HCEC 1CT (cell line): ENCODE measurements around the gene GPR158.

ENCODE experiments used
- DNase-seq: peaks from one replicate; pipeline ENCODE4 v3.0.0-alpha.2; 2017

Gene GPR158

GRCh38 chr10:25508112-25508815 lies 333.5 kb downstream of the GPR158 start:
- DNase-seq: no peak

- no peak for DNase-seq
These were observed 334.4 kb downstream of the GPR158 start for GRCh38 chr10:25509151-25509550.

GRCh38 chr10:25522294-25522693 lies 347.5 kb downstream of the GPR158 start:
- no peak for DNase-seq

- DNase-seq: no peak
These were observed 348.3 kb downstream of the GPR158 start for GRCh38 chr10:25522946-25523608.

GRCh38 chr10:25530306-25530705 lies 355.5 kb downstream of the GPR158 start:
- DNase-seq: no peak

DNA sequence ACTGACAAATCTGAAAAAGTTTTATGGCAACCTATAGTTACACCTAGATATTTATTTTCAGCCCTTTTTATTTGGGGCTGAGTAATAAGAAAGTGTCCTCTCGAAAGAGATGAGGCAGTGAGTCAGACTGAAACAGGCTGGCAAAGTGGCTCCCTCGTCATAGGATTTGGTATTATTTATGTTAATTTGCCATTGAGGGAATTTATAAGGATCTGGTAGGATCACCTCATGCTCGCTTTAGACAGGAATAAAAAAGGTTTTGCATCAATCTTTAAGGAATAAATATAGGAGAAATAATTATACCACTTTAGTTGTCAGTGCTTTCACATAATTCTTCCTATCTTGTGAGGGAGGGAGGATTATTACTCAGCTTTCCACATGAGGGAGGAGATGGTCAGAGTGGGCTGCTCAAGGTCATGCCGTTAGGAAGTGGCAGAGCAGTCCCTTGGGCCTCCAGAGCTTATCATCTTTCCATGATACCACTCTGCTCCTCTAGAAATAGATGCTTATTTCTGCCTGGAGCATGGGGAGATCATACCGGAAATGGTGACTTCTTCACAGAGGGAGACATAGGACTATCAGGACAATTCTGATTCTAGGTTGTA lies 356.8 kb downstream of the GPR158 start:
- DNase-seq: no peak

DNA sequence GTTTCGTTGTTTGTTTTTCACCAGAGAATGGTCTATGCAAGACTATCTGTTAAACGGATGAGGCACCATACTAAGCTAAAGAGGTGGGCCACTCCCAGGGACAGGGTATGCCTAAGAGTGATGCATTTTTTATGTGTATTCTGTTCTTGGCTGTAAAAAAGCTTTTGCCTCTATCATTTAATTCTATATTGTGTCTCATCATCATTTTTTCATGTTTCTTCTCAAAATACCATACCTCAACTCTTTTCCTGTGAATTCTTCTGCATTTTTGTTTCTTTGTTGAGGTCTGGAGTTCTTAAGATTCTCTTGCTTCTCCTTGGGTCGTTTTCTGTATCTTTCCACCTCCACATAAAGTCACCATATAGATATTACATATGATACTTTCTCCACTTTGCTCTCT lies 357.4 kb downstream of the GPR158 start:
- no peak for DNase-seq

DNA sequence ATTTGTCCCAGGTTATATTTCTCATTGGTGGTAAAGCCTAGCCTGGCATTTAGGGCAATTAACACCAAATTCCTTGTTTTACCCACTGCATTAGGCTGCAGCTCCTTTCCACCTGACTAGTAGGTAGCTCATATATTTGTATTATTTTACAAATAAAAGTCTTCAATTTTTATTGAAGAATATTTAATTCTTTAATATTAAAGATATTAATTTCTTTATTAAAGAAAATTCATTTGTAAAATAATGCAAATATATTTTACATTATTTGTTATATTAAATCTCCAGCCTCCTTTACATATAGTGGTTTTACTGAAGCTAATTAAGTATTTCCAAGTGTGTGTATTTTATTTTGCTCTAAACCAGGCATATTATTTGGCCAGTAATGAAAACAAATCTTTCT lies 361.2 kb downstream of the GPR158 start:
- DNase-seq: no peak

- DNase-seq: no peak
These were observed 372.6 kb downstream of the GPR158 start for GRCh38 chr10:25547382-25547781.

- DNase-seq: no peak
These were observed 377.6 kb downstream of the GPR158 start for GRCh38 chr10:25552283-25552919.

DNA sequence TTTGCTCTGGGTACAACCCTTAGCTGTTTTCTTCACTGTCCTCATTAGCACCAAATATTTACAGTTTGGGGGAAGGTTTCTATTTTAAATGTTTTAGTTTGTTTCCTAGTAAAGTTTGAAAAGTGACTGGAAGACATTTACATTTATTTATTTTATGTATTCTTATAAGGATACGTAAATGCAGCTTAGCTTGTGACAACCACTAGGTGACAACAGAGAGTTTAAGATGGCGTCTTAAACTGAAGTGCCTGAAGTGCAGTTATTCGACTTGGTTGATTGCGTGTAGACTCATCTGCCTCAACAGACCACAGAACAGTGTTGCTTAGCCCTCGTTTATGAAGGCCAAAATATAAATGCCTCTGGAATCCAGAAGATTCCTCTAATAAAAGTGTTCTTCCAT lies 381.1 kb downstream of the GPR158 start:
- DNase-seq: no peak

DNA sequence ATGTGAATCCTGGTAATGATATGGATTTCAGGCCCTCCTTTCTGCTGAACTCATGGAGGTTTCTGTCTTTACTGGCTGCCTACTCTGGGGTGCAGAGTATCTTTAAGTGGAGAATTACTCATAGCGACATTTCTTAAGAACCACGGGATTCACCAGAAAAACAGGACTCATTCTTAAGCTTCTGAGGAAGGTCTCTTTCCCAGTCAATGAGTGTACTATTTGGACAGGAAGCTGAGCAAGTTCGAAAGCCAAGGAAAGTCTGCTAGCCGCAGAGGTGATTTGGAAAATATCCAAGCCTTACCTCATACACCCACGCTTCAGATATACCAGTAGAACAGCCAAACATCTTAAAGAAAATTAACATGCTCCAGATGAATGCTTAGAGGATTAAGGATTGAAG lies 381.7 kb downstream of the GPR158 start:
- DNase-seq: no peak

GRCh38 chr10:25557136-25557535 lies 382.3 kb downstream of the GPR158 start:
- DNase-seq: no peak

DNA sequence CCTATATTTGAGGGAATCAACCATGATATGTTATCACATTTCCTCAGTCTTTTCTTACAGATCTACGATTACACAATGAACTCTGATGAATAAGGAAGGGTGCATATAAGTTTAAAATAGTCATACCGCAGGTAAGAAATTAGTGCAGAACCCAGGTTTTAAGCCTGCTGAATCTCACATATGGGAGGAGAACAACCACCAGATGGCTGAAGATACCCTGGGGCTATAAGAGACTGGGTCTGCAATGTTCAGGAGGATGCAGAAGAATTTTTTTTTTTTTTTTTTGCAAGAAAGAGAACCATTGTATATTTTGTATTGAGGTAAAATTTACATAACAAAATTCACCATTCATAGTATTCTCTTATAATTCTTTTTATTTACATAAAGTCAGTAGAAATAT lies 387.0 kb downstream of the GPR158 start:
- no peak for DNase-seq

DNA sequence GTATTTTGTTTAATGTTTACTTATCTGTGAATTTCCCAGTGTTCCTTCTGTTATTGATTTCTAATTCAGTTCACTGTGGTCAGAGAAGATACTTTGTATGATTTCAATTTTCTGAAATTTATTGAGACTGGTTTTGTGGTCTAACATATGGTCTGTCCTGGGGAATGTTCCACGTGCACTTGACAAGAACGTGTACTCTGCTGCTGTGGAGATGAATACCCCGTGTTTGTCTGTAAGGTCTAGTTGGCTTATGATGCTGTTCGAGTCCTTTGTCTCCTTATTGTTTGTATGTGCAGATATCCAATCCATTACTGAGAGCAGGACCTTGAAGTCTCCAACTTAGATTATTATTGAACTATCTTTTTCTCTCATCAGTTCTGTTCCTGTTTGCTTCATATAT lies 387.7 kb downstream of the GPR158 start:
- DNase-seq: no peak

DNA sequence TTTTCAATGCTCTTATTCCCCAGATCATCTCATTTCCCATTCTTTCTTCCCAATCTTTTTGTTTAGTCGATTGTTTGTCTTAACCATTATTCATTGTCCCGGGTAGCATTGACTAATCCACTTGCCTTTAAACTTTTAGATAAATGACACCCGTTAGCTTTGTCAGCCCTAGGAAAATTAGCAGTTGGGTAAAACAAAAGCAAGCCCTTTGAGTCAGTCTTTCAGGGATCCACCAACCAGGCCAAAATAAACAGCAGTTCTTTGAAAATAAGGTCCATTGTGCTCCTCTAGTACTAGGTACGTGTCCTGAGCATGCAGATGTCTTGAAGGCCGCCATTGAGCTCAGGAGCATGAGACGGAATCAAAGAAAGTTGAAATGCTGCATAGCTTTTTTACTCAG lies 389.6 kb downstream of the GPR158 start:
- no peak for DNase-seq

- no peak for DNase-seq
These were observed 390.8 kb downstream of the GPR158 start for GRCh38 chr10:25565570-25565969.

GRCh38 chr10:25573316-25573715 lies 398.5 kb downstream of the GPR158 start:
- no peak for DNase-seq

- no peak for DNase-seq
These were observed 400.5 kb downstream of the GPR158 start for GRCh38 chr10:25575343-25575742.

DNA sequence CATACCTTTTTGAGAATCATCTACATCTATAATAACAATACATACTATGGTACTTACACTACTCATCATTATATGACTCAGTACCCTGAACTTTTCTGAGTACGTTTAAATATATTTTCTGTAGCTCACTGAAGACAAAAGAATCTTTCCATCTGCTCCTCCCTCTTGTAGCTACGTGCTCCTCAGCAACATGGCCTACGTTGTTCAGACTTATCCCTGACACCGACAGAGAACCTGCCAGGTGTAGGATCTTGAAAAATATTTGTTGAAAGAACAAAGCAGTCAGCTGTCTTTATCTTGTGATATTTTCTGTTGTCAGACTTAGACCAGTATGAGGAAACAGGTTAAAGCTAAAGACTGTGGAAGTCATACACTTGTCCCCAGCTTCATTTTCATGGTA lies 403.3 kb downstream of the GPR158 start:
- DNase-seq: no peak

- DNase-seq: no peak
These were observed 408.2 kb downstream of the GPR158 start for GRCh38 chr10:25582961-25583360.

DNA sequence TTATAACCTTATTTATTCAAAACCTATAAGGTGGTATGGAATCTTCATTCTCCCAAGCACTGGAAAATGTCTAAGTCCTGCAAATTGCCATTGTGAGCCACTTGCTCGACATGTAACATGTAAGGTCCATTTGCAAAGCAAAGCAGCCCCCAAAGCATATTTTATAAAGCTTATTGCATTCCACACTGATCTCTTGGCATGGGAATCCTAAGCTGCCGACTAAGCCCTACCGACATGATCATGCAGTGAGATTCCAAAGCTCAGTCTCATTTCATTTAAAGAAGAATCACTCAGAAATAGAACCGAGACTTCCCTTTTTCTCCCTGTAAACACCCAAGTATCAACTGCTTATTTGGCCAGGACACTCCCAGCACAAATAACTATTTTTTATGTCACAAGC lies 425.9 kb downstream of the GPR158 start:
- no peak for DNase-seq

DNA sequence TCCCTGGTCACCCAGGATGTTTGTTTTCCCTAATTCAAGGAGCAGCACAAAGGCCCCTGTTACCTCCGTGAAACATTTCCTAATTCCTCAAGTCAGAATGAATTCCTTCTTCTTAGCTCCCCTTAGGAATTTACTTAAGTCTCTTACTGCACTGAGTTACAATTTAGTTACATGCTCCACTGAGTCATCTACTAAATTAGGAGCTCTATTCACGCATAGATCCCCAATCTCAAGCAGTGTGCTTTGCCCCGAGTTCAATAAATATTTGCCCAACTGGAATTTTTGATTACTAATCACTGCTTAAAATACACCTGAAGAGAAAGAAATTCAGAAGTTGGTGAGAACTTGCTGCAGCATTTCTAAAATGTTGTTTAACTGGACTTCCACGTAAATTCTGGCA lies 429.8 kb downstream of the GPR158 start:
- no peak for DNase-seq

DNA sequence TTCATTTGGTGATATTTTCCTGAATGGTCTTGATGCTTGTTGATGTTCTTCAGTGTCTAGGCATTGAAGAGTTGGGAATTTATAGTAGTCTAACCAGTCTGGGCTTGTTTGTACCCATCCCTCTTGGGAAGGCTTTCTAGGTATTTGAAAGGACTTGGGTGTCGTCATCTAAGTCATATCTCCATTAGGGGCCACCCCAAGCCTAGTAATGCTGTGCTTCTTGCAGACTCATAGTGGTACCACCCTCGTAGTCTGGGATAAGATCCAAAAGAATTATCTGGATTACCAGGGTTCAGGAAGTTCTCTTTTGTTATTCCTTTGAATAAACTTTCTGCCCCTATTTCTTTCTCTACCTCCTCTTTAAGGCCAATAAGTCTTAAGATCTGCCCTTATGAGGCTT lies 439.9 kb downstream of the GPR158 start:
- DNase-seq: no peak
